ENCODE results near the gene ACACB.

- TF ChIP-seq, protein P1, sequence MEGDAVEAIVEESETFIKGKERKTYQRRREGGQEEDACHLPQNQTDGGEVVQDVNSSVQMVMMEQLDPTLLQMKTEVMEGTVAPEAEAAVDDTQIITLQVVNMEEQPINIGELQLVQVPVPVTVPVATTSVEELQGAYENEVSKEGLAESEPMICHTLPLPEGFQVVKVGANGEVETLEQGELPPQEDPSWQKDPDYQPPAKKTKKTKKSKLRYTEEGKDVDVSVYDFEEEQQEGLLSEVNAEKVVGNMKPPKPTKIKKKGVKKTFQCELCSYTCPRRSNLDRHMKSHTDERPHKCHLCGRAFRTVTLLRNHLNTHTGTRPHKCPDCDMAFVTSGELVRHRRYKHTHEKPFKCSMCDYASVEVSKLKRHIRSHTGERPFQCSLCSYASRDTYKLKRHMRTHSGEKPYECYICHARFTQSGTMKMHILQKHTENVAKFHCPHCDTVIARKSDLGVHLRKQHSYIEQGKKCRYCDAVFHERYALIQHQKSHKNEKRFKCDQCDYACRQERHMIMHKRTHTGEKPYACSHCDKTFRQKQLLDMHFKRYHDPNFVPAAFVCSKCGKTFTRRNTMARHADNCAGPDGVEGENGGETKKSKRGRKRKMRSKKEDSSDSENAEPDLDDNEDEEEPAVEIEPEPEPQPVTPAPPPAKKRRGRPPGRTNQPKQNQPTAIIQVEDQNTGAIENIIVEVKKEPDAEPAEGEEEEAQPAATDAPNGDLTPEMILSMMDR (conservative IDR thresholded peaks at IDR 0.05) = no peak
- no peak for TF ChIP-seq ZFX (IDR thresholded peaks at IDR 0.05)
Measured at GRCh38 chr12:109116611-109116949, 193 bp downstream of the ACACB start.
